NCI-H2171 (cell line): ENCODE results near the gene HIVEP3.

Source experiments
- DNase-seq: peaks from one replicate; lab custom pipeline; 2025; lab: John Stamatoyannopoulos, UW

HIVEP3 gene

DNA sequence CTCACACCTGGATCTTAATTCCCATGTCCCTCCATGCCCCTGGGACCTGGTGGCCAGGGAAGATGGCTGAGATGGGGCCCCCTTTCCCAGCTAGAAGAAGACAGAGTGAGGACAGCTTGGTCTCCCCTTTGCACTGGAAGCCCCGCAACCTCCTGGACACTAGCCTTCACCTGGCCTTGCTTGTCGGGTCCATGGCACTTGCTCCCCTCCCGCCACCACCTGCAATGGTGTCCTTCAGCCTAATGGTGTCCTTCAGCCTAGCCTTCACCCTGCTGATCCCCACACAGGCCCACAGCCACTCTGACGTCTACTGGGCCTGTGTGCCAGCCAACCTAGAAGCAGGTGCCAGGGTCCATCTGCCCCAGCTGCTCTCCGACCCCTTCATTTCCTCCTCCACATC lies 388.3 kb downstream of the HIVEP3 start:
- DNase-seq = no peak

DNA sequence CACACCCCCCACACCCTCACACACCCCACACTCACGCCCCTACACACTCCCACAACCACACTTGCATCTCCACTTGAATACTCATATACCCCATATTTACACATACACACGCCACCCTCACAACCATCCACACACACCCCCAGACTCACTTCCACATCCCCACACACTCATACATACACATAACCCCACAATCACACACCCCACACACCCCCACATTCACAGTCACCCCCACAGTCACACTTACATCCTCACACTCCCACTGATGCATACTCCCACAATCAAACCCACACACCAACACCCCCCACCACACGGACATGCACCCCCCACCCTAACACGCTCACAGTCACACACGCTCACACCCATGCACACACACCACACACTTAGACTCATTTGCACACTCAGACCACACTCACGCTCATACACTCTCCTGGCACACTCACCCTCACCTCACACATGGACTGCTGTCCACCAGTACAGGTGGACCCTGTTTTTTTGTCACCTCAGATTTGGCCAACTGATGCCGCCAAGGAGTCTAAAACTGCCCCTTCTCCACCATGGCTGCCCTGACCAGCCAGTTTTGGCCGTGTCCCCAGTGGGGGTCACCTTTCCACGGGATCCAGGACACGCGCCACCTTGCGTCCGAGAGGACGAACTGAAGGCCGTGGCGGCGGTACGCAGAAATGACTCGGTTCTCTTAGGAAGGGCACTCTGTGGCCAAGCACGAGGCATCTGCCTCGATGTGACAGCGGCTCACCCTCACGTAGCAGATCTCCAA lies 388.9 kb downstream of the HIVEP3 start:
- DNase-seq = no peak

GRCh38 chr1:41528726-41529605 lies 389.8 kb downstream of the HIVEP3 start:
- DNase-seq = no peak

DNA sequence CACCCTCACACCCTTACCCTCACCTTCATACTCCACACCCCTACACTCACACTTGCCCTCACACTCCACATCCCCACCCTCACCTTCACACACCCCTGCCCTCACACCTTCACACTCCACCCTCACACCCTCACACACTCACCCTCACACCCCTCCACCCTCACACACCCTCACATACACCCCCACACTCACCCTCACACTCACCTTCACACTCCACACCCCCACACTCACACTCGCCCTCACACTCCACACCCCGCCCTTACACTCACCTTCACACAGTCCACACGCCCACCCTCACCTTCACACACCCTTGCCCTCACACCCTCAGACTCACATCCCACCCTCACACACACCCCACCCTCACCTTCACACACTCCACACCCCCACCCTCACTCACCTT lies 390.6 kb downstream of the HIVEP3 start:
- DNase-seq = no peak

DNA sequence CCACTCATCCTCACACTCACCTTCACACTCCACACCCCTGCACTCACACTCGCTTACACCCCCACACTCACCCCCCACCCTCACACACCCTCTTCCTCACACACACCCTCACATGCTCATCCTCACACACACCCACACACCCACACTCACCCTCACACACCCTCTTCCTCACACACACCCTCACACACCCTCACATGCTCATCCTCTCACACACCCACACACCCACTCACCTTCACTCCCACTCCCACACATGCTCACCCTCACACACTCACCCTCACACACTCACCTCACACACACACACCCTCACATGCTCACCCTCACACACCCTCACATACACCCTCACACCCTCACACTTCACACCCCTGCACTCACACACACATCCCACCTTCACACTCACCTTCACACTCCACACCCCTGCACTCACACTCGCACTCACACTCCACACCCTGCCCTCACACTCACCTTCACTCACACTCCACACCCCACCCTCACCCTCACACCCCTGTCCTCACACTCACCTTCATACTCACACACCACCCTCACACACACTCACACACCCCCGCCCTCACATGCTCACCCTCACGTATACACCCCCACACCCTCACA lies 391.7 kb downstream of the HIVEP3 start:
- DNase-seq = no peak

DNA sequence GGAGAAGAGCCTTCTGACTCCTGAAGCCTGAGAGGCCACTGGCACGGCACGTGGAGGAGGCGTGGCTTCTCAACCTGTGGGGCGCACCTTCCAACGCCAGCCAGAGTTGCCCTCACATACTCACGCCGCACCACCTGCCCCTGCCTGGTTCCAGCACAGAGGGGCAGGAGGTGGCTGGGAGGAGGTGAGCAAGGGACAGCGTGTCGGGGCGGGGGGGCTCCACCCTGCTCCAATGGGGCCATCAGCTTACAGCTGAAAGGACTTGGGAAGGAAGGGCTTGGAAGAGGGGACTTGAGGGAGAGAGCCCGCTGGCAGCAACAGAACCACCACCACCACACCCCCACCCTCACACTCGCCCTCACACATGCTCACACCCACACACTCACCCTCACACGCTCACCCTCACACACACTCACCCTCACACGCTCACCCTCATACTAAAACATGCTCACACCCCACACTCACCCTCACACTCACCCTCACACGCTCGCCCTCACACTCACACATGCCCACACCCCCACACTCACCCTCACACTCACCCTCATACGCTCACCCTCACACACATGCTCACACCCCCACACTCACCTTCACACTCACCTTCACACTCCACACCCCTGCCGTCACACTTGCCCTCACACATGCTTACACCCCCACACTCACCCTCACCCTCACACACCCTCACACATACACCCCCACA lies 392.7 kb downstream of the HIVEP3 start:
- DNase-seq = no peak

DNA sequence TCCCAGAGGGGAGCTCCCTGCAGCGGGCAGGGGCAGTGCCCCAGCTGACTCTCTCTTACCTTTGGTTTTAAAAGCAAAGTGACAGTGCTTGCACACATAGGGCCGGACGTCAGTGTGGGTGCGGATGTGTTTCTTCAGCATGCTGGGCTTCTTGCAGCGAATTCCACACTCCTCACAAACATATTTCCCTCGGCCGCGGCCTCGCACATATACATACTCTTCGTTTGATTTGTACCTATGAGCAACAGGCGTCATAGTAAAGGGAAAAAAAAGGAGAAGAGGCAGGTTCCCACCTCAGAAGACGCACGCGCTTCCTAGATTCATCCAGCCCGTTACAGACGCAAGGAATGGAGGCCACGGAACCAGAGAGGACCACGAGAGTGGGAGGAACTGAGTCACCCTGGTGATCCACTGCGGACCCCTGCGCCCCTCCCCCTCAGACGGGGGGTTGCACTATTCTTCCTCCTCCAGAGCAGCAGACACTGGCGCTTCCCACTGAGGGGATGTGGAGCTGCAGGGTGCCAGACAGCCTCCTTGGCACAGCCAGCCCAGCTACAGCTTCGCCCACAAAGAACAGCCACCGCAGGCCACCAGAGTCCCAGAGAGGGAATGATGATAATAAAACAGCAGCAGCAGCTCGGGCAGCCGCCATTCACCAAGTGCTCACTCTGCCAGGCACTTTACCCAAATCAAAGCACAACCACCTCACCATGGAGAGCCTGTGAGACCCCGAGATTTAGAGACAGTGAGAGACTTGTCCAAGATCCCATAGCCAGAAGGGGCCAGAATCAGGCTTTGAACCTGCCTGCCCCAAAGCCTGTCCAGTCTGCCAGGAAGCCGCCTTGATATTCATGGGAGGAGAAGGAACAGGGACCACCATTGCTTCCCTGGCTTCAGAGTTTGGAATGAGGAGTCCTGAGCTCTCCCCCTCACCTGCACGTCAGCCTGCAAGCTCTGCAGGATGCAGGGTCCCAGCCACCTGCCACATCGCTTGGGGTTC lies 393.7 kb downstream of the HIVEP3 start:
- DNase-seq = no peak

- no peak for DNase-seq
Measured at GRCh38 chr1:41523949-41524675, 394.6 kb downstream of the HIVEP3 start.

GRCh38 chr1:41523071-41523470 lies 395.7 kb downstream of the HIVEP3 start:
- DNase-seq = no peak

DNA sequence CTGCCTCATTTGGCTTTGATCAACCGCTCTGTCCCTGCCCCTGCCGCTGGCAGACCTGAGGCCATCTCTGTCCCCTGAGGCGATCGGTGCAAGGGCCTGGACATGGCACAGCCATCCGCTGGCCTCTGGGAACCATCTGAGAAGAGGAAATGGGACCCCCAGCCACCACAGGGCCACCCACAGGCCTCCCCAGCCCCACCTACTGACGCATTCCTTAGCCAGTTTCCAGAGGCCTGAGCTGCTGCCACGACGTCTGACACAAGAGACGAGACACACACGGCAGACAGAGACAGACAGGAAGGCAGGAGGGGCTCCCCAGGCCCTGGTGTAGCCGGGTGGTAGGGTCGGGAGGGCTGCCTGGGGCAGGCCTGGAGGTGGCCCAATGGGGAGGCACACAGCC lies 397.0 kb downstream of the HIVEP3 start:
- DNase-seq = no peak

GRCh38 chr1:41520951-41521752 lies 397.6 kb downstream of the HIVEP3 start:
- DNase-seq = no peak

DNA sequence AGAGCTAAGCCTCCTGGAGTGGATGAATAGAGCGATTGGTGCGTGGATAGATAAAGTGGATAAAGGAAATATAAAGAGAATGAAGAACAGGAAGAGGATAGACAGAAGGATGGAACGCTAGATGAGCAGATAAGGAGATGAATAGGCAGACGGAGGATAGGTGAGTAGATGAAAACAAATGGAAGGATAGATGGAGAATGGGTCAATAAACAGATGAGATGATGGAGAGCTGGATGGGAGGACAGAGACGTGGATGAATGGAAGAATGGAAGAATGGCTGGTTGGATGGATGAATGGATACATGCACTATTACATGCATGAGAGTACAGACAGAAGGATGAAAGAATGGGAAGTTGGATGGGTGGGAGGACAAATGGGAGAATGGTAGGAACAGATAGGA lies 399.1 kb downstream of the HIVEP3 start:
- DNase-seq = no peak

DNA sequence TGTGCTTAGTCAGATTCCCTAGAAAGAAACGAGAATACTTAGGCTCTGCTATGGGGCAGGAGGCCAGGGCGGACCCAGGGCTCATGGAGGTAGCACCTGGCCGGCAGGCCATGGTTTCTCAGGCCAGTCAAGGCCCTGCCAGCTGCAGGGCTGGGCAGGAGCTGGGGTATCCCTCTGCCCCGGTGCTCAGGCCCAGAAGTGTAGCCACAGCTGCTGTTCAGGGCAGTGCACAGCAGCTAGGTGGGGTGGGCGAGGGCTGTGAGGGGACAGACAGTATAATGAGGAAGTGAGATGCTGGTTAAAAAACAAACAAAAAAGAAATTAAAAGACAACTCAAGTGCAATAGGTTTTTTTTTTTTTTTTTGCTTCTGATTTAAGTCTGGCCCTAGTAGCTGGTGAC lies 400.3 kb downstream of the HIVEP3 start:
- no peak for DNase-seq

- no peak for DNase-seq
Measured at GRCh38 chr1:41517062-41517438, 401.7 kb downstream of the HIVEP3 start.

DNA sequence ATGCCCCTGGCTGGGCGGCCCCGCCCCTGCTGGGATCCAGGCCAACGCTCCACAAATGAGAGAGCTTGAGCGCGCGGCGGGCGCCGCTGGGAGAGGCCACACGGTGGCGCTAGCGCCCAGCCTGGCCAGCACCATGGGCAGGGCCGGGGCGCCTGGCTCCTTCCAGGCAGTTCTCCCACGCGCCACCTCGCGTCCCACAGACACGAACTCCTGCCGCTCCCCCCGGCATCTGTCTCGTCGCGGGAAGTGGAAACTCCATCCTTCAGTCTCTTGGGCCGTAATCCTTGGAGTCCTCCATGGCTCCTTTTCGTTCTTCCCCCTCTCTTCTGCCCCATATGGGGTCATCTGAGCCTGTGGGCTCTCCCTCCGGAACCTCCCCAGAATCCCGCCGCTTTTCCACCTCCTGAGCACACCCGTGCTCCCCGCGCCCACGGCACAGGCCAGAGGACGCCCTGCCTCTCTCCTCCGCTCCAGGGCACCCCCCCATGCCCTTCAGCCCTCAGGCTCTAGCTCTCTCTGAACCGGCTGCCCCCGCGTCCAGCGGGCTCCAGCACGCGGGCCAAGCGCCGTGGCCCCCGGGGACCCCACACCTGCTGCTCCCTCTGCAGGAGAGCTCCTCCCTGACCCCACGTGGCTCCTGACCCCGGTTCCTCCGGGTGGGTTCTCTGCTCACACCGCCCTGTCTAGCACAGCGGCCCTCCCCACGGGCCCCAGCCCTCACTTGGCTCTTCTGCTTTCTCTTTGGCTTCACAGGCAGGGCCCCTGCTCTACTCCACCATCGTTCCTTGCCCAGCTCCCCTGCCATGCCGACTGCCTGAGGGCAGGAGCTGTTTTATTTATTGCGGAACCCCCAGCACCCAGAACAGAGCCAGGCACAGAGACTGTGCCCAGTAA lies 402.3 kb downstream of the HIVEP3 start:
- DNase-seq = peak; percentile 81

DNA sequence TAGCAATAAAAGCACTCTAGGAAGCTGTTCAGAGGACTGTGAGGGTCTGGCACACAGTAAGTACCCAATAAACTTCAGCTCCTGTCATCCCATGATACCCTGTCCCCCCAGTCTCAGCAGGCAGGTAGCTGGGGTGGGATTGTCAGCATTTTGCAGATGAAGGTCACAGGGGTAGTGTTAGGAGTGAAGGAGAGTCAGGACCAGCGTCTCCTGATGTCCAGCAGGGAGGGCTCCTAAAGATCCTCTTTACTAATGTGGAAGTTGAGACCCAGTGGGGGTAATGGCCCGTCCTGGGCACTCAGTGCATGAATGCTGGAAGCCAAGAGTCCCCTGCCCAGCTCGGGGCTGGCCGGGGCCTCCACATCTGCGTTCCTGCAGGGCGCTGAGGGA lies 402.9 kb downstream of the HIVEP3 start:
- no peak for DNase-seq

DNA sequence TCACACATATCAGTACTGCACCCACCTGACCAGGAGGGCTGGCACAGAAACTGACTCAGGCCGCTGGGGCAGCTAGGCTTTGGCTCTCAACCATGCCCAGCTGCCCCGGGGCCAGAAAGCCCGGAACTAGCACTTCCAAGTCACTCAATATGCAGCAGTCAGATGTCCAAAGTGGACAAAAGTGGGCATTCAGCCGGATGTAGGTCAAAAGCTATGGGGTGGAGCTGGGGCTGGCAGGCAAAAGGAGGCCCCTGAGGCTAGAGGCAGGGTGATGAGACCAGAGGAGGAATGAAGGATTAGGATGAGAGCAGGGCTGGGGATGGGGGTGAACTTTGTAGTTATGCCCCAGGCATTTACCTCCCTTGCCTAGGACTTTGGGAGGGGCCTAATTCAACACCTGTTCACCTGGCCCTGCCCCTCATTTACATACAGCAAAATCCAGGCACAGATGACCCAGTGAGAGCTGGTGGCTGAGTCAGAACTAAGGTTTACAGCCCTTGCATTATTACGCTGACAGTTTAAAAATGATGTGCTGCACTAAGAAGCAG lies 403.5 kb downstream of the HIVEP3 start:
- no peak for DNase-seq

GRCh38 chr1:41514381-41514780 lies 404.3 kb downstream of the HIVEP3 start:
- no peak for DNase-seq
